GM12878 (cell line): ENCODE data around the gene NDUFA13. TPM values are rescaled to one million over a fixed set of nuclear protein-coding genes. Genes with fewer than 3 reads are reported as not detected.

Experiments used
- ATAC-seq: fragments of 200-7000 bp; cut with Tn5 transposase; 3 replicates; pipeline ENCODE4 v1.9.1; 2020; ENCODE audit warnings: mild to moderate bottlenecking, moderate library complexity
- BruUV-seq: library from RNA; stranded (reverse); fragments of 400-500 nt; replicated peaks from 2 replicates; lab custom pipeline; 2021; lab: Mats Ljungman, UMichigan
- CTCF ChIA-PET: fragments of 300-600 bp; sonication (Branson Sonifier 250); formaldehyde crosslinking; extraction: SDS; loops from one replicate; lab custom pipeline; 2021; ENCODE audit warnings: inconsistent platforms; lab: Yijun Ruan, JAX
- POLR2A ChIA-PET: fragments of 350-600 bp; formaldehyde crosslinking; extraction: SDS; loops from one replicate; lab custom pipeline; 2021; ENCODE audit warnings: inconsistent platforms; lab: Charles Lee
- RAD21 ChIA-PET: fragments of 300-600 bp; sonication (Branson Sonifier 250); formaldehyde crosslinking; loops from one replicate; lab custom pipeline; 2023; ENCODE audit warnings: antibody characterized with exemption; ENCODE audit not compliant: unreplicated experiment; lab: Charles Lee
- SMC1A ChIA-PET: fragments of 300-600 bp; sonication (Branson Sonifier 250); formaldehyde crosslinking; loops from one replicate; lab custom pipeline; 2023; ENCODE audit not compliant: unreplicated experiment, uncharacterized antibody; lab: Charles Lee
- DNase-seq: peaks from one replicate; pipeline ENCODE4 v3.0.0-alpha.2; 2011; ENCODE audit warnings: low read depth, low spot score
- FAIRE-seq: peaks from 3 replicates; lab custom pipeline; 2011; peaks lifted over from hg19 to GRCh38; lab: Jason Lieb, UNC
- H2AFZ ChIP-seq: 2 replicates; pipeline ENCODE4 v1.6.0; 2011; ENCODE audit warnings: low read depth, low read length, control low read depth; ENCODE audit not compliant: control insufficient read depth
- H3K27ac ChIP-seq: 2 replicates; pipeline ENCODE4 v1.5.1; 2011; ENCODE audit warnings: control low read depth; ENCODE audit not compliant: control insufficient read depth, insufficient read depth
- H3K27me3 ChIP-seq, 2 experiments: replicated peaks in 1 of 2; 2 replicates each; pipeline versions ENCODE4 v1.6.0 to v1.6.1; 2011; ENCODE audit warnings: low read length in 1 of 2; ENCODE audit not compliant: control insufficient read depth in 2 of 2, insufficient read depth in 2 of 2
- H3K36me3 ChIP-seq, 2 experiments: 2 replicates each; pipeline ENCODE4 v1.5.1; 2011; ENCODE audit warnings: low read length in 1 of 2; ENCODE audit not compliant: control insufficient read depth in 2 of 2, insufficient read depth in 2 of 2
- H3K4me1 ChIP-seq: 2 replicates; pipeline ENCODE4 v1.6.1; 2011; ENCODE audit warnings: mild to moderate bottlenecking, low read length, moderate library complexity, mixed read lengths; ENCODE audit not compliant: control insufficient read depth, insufficient read depth
- H3K4me2 ChIP-seq: 2 replicates; pipeline ENCODE4 v1.6.0; 2011; ENCODE audit warnings: control low read depth; ENCODE audit not compliant: control insufficient read depth, insufficient read depth
- H3K4me3 ChIP-seq: fragments of 200-600 bp; sonication (generic); 2 replicates; pipeline ENCODE4 v1.5.1; 2016
- H3K79me2 ChIP-seq: 2 replicates; pipeline ENCODE4 v1.6.0; 2011; ENCODE audit warnings: low read length; ENCODE audit not compliant: control insufficient read depth, insufficient read depth
- H3K9ac ChIP-seq: 2 replicates; pipeline ENCODE4 v1.8.0; 2011; ENCODE audit warnings: low read length, control low read depth, mixed read lengths; ENCODE audit not compliant: control insufficient read depth, insufficient read depth
- H3K9me3 ChIP-seq: replicated peaks from 3 replicates; pipeline ENCODE4 v1.5.1; 2011; ENCODE audit warnings: mild to moderate bottlenecking, low read length; ENCODE audit not compliant: control insufficient read depth, insufficient read depth
- H4K20me1 ChIP-seq: 2 replicates; pipeline ENCODE4 v1.6.0; 2011; ENCODE audit not compliant: control insufficient read depth, insufficient read depth
- CHD4 ChIP-seq: fragments of 200-600 bp; sonication (generic); IDR thresholded peaks from 2 replicates; pipeline ENCODE4 v1.6.1; 2016; ENCODE audit warnings: mild to moderate bottlenecking
- CTCF ChIP-seq, 3 experiments: IDR thresholded peaks in 2 of 3; conservative IDR thresholded peaks in 1 of 3; 2 replicates each; pipeline ENCODE4 v1.5.1; 2011; ENCODE audit warnings: low read depth in 3 of 3, low read length in 3 of 3, mild to moderate bottlenecking in 3 of 3, control low read depth in 2 of 3, moderate library complexity in 2 of 3, inconsistent platforms in 1 of 3, mixed read lengths in 1 of 3; ENCODE audit not compliant: control insufficient read depth in 2 of 3, insufficient read depth in 1 of 3; ENCODE audit errors: extremely low read depth in 1 of 3
- EGR1 ChIP-seq, 2 experiments: IDR thresholded peaks; 1 replicate in 1 of 2; 2 replicates in 1 of 2; pipeline ENCODE4 v1.6.1; 2011 to 2012; ENCODE audit warnings: low read depth in 2 of 2, low read length in 2 of 2, borderline replicate concordance in 1 of 2, mild to moderate bottlenecking in 1 of 2, moderate library complexity in 1 of 2
- MTA2 ChIP-seq: fragments of 450-650 bp; IDR thresholded peaks from 2 replicates; pipeline ENCODE4 v1.6.1; 2016; ENCODE audit warnings: low read depth, mild to moderate bottlenecking, moderate library complexity
- POLR2AphosphoS5 ChIP-seq: IDR thresholded peaks from 2 replicates; pipeline ENCODE4 v1.6.1; 2011; ENCODE audit warnings: mild to moderate bottlenecking, low read length, inconsistent platforms
- POU2F2 ChIP-seq: IDR thresholded peaks from 3 replicates; pipeline ENCODE4 v1.6.1; 2011; ENCODE audit warnings: low read depth, mild to moderate bottlenecking, low read length, borderline replicate concordance
- RUNX3 ChIP-seq: IDR thresholded peaks from 2 replicates; pipeline ENCODE4 v1.6.1; 2012; ENCODE audit warnings: low read length, inconsistent platforms
- SP1 ChIP-seq: IDR thresholded peaks from one replicate; pipeline ENCODE4 v1.6.1; 2011; ENCODE audit warnings: low read depth, low read length
- TAF1 ChIP-seq: IDR thresholded peaks from 2 replicates; pipeline ENCODE4 v1.6.1; 2011; ENCODE audit warnings: mild to moderate bottlenecking, low read depth, low read length, borderline replicate concordance
- WGBS: methylation state at CpG from one replicate; pipeline ENCODE4 v1.1.6; 2016; ENCODE audit warnings: low lambda C conversion rate; ENCODE audit not compliant: insufficient replicate concordance, insufficient coverage; ENCODE audit errors: missing lambda C conversion rate; 5-methylcytosine and 5-hydroxymethylcytosine counted together
- in situ Hi-C: fragments of 300-500 bp; cut with MboI; formaldehyde crosslinking; loops from 9 replicates; pipeline ENCODE4 v1.14.3; 2018; ENCODE audit warnings: mixed read lengths
- intact Hi-C: fragments of 100-400 bp; cut with micrococcal nuclease; formaldehyde crosslinking; loops from one replicate; pipeline ENCODE4 v1.14.2; 2022; ENCODE audit not compliant: unreplicated experiment
- polyA plus RNA-seq, 11 experiments: library from polyadenylated mRNA; depleted of rRNA in 4 of 11; unstranded in 6 of 11; stranded (reverse) in 5 of 11; fragments of >200 nt; fragmentation: Nextera tagmentation in 4 of 11; fragmentation: Illumina TruSeq in 1 of 11; extraction: Ambion mirVana in 4 of 11; extraction: Trizol in 1 of 11; gene quantifications; 1 replicate in 1 of 11; 2 replicates in 10 of 11; pipeline versions ENCODE4 v1.2.1 to v1.2.3, GENCODE V29; 2011 to 2016; ENCODE audit warnings: inconsistent platforms in 2 of 11, missing spikeins in 2 of 11, low read depth in 1 of 11
- total RNA-seq, 4 experiments: library from RNA; depleted of rRNA in 3 of 4; stranded (reverse); fragments of >200 nt in 3 of 4; fragmentation: Illumina TruSeq in 1 of 4; extraction: Trizol in 1 of 4; gene quantifications; 2 replicates each; pipeline versions ENCODE4 v1.2.1 to v1.2.3, GENCODE V29; 2013 to 2021

The NDUFA13 gene
- total and polyA plus RNA-seq, 10 of the 15 experiments (the other 5 are each of a cell fraction or from before 2014, with no cell fraction given): 224 to 586 (median 456) TPM

- H3K36me3 ChIP-seq: peaks cover 9 to 26% of the 10 kb centered on the region in 2 experiments; a peak in 3 of 4 replicates
- RAD21 ChIA-PET: no interaction called here
- no peak overlapping the region for H2AFZ ChIP-seq
- peak overlapping the region; percentile 39 for H3K4me3 ChIP-seq
- CTCF ChIA-PET: interaction anchor here (3.2 kb wide), 1 partner anchor 8 kb away, joined by 13 read pairs; no protein-coding TSS in a partner anchor
- peaks cover 2% of the 10 kb centered on the region; the same call in 1 of the 3 replicates for H3K9me3 ChIP-seq
- no peak for TF ChIP-seq CHD4
- TF ChIP-seq POU2F2: peak; percentile 83; the same call in 2 of the 3 replicates
- no peak for TF ChIP-seq TAF1
- 0 out of 2 replicates have a peak, but pooled peaks have one; percentile 28 for TF ChIP-seq POLR2AphosphoS5
- TF ChIP-seq CTCF (IDR thresholded peaks at IDR 0.05 in 2 of 3, conservative IDR thresholded peaks at IDR 0.05 in 1 of 3; ENCODE audit: control insufficient read depth in 2 of 3, extremely low read depth in 1 of 3, insufficient read depth in 1 of 3, low read depth in 3 of 3, low read length in 3 of 3): 0 out of 6 replicates have a peak, but pooled peaks of 1 of the 3 experiments have one; percentile 21
- TF ChIP-seq MTA2: no peak
- no peak for TF ChIP-seq EGR1 (IDR thresholded peaks at IDR 0.05; ENCODE audit: borderline replicate concordance in 1 of 2, low read depth in 2 of 2, low read length in 2 of 2)
- peak; percentile 44; the same call in 1 of the 2 replicates for TF ChIP-seq RUNX3
- peak; percentile 24 for TF ChIP-seq SP1
- H3K27ac ChIP-seq: peak overlapping the region; percentile 57
- H3K79me2 ChIP-seq: peaks cover 41% of the 10 kb centered on the region
- peaks cover 38% of the 10 kb centered on the region for H3K4me1 ChIP-seq
- H3K9ac ChIP-seq: 0 out of 2 replicates have a peak overlapping the region, but pooled peaks have one; percentile 8
- POLR2A ChIA-PET: no interaction called here
- in situ Hi-C loops (loop anchor here (10.0 kb wide), 1 partner anchor 251 kb away; no protein-coding TSS in a partner anchor), intact Hi-C loops (no loop called here)
- WGBS: 31% methylated on average over 7 of the region's 7 CpGs
- SMC1A ChIA-PET: interaction anchor here (1.5 kb wide), 1 partner anchor 119 kb away, joined by 3 read pairs; the partner anchor contains the start of gene GATAD2A
- no peaks in the 10 kb centered on the region for H4K20me1 ChIP-seq
- peak overlapping the region; percentile 71 for H3K4me2 ChIP-seq
- peak; percentile 81 for ATAC-seq
- DNase-seq: no peak
- H3K27me3 ChIP-seq: no peaks in the 10 kb centered on the region
- FAIRE-seq: peak; percentile 52
- no TSS peak for BruUV-seq
These were observed 8.0 kb downstream of the NDUFA13 start for GRCh38 chr19:19524053-19524452.
